GM13977 (cell line): ENCODE data around the gene GPER1.
"Not testable (repeated sequence)": the region's sequence is repeated elsewhere in the genome, so short reads cannot be mapped to it uniquely, and the experiment has no call there.

ENCODE experiments used
- DNase-seq: peaks from one replicate; pipeline ENCODE4 v3.0.0; 2012; ENCODE audit warnings: low spot score
- CTCF ChIP-seq: IDR thresholded peaks from 2 replicates; pipeline ENCODE4 v1.5.1; 2012; ENCODE audit warnings: mild to moderate bottlenecking, control low read depth; ENCODE audit not compliant: insufficient read depth; ENCODE audit errors: extremely low read depth, missing control alignments
- in situ Hi-C: fragments of 300-500 bp; cut with MboI; formaldehyde crosslinking; loops from one replicate; pipeline ENCODE4 v1.12.0; 2022; ENCODE audit warnings: low sequenced_read_pairs, low pct_unique_long_range_greater_than_20kb, mixed read lengths, inconsistent platforms; ENCODE audit not compliant: unreplicated experiment

Gene GPER1

GRCh38 chr7:1112625-1113547 lies 25.0 kb downstream of the GPER1 start:
- DNase-seq: no peak
- in situ Hi-C loops: no loop called here
- TF ChIP-seq CTCF: no peak

GRCh38 chr7:1113548-1113885 lies 25.6 kb downstream of the GPER1 start:
- TF ChIP-seq CTCF: no peak
- DNase-seq: no peak
- in situ Hi-C loops: no loop called here

GRCh38 chr7:1114088-1114487 lies 26.2 kb downstream of the GPER1 start:
- no peak for DNase-seq
- in situ Hi-C loops: no loop called here
- no peak for TF ChIP-seq CTCF

GRCh38 chr7:1114505-1114904 lies 26.6 kb downstream of the GPER1 start:
- no peak for TF ChIP-seq CTCF
- DNase-seq: no peak
- in situ Hi-C loops: no loop called here

- in situ Hi-C loops, DNase-seq: not testable (repeated sequence)
Observed at GRCh38 chr7:1115171-1116045, 27.5 kb downstream of the GPER1 start.

GRCh38 chr7:1116383-1117008 lies 28.6 kb downstream of the GPER1 start:
- in situ Hi-C loops, DNase-seq: not testable (repeated sequence)

- no peak for DNase-seq
- TF ChIP-seq CTCF: no peak
- in situ Hi-C loops: no loop called here
Observed at GRCh38 chr7:1117321-1117928, 29.5 kb downstream of the GPER1 start.
